HG03439 (cell line): Measurements from ENCODE around the gene PLA2G3.
A peak's percentile ranks its signal among the peaks of the same experiment; 100 is the strongest.
"Not testable (repeated sequence)": the region's sequence is repeated elsewhere in the genome, so short reads cannot be mapped to it uniquely, and the experiment has no call there.

Source experiments
- ATAC-seq: cut with Tn5 transposase; IDR thresholded peaks from one replicate; pipeline ENCODE4 v1.9.1; 2021; ENCODE audit warnings: mild to moderate bottlenecking, moderate library complexity; ENCODE audit not compliant: unreplicated experiment

Gene PLA2G3

DNA sequence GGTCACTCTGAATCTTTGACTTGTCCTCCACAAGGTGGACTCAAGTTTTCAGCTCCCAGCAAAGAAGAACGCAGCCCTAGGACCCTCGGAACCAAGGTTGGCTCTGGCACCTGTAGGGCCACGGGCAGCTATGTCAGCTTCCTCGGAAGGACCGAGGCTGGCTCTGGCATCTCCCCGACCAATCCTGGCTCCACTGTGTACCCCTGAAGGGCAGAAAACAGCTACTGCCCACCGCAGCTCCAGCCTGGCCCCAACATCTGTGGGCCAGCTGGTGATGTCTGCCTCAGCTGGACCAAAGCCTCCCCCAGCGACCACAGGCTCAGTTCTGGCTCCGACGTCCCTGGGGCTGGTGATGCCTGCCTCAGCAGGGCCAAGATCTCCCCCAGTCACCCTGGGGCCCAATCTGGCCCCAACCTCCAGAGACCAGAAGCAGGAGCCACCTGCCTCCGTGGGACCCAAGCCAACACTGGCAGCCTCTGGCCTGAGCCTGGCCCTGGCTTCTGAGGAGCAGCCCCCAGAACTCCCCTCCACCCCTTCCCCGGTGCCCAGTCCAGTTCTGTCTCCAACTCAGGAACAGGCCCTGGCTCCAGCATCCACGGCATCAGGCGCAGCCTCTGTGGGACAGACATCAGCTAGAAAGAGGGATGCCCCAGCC, 15.4 kb downstream of the PLA2G3 start:
- ATAC-seq, result no peak

DNA sequence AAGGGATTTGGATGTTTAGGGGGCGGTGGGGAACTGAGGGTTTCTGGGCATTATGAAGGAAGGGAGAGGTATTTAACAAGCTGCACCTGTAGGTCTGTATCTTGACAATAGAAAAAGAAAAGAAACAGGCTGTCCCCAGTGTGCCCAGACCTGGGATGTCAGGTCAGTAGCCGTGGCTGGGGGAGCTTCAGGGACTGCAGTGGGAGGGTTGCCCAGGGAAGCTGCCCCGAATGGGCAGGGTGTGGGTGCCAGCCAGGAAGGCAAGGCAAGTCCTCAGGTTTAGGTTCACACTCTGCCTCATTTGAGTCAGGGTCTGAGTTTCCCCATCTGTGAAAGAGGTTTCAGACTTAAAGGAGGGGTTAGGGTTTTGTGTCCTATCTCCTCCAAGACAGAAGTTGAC, 16.0 kb downstream of the PLA2G3 start:
- no peak for ATAC-seq

DNA sequence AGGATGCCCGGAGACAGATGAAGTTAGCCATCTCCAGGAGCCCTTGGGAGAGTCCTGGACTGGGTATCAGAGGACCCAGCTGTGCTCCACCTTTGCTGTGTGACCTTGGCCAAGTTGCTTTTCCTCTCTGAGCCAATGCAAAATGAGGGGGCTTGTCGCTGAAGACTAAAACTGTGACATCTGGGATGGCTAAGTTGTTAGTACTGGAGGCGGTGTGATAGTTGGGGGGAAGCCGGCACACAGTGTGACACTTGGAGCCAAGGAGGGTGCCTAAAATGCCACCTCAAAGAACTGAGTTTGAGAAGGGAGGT, 17.1 kb downstream of the PLA2G3 start:
- ATAC-seq, result no peak

DNA sequence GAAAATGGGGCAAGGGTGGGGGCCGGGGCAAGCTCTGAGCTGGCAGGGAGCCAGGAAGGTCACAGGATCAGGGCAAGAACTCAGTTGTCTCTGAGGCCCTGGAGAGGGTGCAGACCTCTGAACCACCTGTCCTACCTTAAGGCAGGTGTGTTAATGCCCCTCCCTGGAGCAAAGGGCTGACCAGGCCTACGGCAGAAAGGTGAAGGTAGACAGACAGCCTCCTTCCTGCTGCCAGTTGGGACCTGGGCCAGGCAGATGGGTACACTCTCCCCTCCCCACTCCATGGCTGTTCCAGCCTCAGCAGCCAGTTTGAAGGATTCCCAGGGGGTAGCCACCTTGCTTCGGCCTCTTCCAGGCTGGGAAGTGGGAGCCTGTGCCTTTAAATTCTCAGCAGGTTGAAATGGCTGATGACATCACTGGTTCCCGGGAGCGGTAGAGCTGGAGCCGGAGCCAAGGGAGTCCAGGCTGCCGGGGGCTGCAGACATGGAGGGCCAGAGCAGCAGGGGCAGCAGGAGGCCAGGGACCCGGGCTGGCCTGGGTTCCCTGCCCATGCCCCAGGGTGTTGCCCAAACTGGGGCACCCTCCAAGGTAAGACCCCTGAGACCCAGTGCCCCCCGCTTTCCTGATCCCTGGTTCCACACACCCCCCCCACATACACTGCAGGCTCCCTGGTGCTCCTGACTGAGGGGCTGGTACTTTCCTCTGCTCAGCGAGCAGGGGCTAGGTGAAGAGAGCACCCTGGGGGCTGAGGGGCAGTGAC, 17.6 kb downstream of the PLA2G3 start, which contains the start of gene INPP5J:
Gene INPP5J (plus strand): TSS at position 435 of the 760 bp plus-strand sequence. CDS start 49 bp downstream, at position 484.
- ATAC-seq, result no peak

DNA sequence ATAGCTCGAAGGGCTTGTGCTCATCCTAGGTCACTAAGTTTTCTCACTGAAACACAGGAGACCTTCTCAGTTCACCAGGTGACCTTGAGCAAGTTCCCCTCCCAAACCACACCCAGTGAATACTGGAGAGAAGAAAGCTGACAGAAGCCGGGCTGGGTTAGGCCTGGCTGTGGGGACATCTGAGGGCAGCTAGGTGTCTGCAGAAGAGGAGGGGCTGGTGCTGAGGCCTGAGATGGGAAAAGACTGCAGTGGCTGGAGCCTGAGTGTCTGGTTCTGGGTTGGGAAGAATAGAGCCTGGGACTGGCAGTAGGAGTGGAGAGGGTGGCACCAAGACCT, 18.1 kb downstream of the PLA2G3 start:
- no peak for ATAC-seq

DNA sequence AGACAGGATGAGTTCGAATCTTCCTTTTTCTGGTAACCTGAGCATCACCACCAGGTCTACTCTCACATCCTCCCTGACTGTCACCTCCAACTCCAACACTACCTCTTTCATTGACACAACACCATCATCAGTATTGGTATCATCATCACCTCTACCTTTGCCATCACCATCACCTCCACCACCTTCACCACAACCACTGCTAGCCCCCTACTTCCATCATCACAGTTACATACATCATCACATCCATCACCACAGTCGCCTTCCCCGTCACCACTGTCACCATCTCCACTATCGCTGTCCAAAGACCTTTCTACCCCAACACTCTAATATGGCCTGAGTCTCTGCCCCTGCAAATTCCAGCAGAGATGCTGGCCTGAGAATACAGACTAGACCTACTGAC, 18.9 kb downstream of the PLA2G3 start:
- ATAC-seq, result no peak

DNA sequence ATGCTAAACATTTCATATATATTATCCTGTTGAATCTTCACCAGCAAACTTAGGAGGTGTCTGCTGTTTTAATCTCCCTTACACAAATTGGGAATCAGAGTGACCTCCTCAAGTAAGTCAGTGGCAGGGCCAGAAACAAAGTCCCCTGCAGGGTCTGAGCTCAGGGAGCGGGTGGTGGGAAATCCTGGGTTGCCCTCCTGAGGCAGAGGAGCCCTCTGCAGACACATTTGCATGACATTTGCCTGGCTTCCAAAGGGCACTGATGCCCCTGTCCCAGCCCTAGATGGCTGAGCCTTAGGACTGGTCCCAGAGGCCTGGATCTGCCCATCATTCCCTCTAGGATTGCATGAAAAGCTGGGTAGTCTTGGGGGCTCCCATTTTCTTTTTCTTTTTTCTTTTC, 19.7 kb downstream of the PLA2G3 start:
- no peak for ATAC-seq

DNA sequence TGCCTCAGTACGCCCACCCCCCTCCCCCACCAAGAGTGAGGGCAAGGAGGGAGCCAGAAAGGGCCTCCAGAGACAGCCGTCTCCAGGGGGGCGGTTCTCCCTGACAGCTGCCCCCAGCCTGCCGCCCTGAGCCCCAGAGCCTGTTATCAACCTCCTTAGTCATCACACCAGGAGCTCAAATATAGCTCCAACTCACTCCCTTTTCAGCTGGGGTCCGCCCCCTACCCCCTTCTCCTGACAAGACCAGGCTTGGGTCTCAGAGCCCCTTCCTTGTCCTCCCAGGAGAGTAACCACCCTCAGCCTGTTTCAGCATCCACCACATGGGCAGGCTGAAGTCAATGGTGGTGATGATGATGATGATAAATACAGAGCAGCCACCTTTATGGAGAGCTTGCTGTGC, 20.1 kb downstream of the PLA2G3 start:
- no peak for ATAC-seq

DNA sequence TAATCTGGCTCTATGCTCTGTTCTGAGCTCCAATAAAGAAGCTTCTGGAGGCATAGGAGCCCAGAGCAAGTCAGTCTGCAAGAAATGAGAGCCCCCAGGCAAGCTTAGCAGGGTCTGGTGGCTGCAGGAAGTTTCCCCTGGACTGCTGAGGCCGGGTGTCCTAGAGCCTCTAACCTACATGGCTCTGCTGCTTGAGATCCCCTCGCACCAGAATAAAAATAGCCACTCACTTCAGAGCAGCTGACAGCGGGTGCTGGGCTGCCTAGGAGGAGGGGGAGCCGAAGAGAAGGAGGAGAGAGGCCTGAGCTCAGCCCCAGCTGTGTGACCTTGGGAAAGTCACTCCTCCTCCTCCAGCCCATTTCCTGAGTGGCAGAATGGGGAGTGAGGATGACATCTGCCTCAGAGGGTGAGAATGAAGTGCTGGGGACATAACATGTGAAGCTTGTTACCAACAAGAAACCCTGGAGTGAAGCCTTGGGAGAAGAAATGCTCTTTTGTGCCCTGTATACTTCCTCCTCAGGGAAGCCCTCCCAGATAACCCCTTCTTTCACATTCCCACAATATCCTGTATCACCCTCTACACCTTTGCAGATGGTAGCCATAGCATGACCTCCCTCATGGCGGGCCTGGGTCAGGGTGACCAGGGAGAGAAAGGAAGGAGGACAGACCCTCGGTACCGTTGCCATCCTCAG, 21.1 kb downstream of the PLA2G3 start:
- no peak for ATAC-seq

DNA sequence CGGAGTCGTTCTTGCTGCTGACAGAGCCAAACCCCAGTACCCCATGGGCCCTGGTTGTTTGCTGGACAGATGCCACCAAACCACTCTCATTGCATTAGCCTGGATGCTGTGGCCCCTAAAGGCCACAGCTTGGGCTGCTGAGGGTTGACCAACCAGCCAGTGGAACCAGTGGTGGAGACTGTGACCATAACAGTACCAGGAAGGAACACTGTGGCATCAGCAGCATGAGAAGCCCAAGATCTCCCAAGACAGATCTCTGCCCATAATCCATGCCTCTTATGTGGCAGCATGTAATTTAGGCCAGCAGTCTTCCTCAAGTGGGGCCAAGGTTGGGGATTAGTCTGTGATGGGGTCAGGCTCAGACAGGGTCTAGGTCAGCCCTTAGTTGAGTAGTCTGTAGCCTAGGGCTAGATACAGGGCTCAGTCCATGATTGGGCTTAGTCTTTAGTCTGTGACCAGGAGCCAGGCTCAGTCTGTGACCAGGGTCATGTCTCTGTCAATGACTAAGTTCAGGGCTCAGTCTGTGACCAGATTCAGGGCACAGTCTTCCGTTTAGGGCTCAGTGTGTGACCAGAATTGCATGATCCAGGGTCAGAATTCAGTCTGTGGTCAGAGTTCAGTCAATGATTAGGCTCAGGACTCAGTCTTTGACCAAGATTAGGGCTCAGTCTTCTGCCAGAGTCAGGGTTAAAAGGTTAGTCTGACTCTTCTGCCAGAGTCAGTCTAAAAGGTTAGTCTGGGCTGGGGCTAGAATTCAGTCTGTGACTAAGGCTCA, 22.1 kb downstream of the PLA2G3 start:
- ATAC-seq, result no peak

DNA sequence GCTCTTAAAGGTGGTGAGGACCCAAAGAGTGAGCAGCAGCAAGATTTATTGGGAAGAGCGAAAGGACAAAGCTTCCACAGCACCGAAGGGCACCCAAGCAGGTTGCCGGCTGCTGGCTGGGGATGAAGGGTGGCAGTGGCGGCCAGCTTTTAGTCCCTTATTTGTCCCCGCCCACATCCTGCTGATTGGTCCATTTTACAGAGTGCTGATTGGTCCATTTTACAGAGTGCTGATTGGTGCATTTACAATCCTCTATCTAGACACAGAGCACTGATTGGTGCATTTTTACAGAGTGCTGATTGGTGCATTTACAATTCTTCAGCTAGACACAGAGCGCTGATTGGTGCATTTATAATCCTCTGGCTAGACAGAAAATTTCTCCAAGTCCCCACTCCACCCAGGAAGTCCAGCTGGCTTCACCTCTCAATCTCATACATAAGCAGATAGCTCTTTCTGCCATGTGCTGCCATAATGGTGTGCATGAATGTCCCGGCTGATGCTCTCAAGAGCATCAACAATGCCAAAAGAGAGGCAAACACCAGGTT, 27.7 kb downstream of the PLA2G3 start:
- ATAC-seq, result not testable (repeated sequence)

DNA sequence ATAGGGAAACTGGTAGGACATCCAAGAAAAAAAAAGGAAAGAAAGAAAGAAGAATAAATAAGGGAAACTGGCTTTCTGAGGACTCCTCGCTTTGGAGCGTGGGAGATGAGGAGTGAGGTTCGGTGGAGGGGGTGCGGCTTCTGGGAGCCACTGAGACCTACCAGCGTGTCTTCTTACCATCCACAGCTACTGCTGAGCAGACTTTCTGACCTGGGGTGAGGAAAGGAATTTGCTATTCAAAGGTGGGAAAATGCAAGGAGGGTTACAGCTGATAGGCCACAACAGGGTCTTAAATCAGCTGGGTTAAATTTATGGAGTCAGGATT, 32.5 kb downstream of the PLA2G3 start:
- no peak for ATAC-seq

DNA sequence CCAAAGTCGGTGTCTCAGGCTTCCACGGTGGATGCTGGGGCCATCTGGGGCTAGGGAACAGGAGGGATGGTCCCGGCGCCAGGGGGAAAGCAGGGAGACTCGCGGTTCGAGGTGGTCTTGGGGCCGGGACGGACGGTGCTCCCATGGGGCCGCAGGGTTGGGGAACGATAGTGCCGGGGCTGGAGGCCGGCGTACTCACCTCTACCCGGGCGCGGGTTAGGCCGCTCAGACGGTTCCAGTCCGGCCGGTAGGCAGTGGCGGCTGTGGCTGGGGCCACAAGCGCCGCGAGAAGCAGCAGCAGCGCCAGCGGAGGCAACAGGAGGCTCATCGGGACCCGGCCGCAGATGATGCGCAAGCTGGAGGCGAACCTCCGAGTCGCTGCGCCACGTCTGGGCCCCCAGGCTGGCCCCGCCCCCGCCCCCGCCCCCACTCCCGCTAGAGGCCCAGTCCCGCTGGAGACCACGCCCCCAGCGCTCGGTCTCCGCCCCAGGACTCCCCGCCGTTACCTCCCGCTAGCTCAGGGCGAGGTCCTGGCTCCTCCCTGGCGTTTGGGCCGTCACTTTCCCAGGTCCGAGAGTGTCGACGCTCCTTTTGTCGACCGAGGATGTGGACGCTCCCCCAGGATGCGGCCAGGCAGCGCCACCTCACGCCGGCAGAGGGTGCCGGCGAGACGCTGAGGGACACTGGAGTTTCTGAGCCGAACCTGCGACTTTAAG, 33.0 kb downstream of the PLA2G3 start, which contains the start of gene SELENOM:
Gene SELENOM (minus strand): TSS at position 391 of the 716 bp plus-strand sequence. CDS start 63 bp downstream, at position 328.
- peak; percentile 82 for ATAC-seq

DNA sequence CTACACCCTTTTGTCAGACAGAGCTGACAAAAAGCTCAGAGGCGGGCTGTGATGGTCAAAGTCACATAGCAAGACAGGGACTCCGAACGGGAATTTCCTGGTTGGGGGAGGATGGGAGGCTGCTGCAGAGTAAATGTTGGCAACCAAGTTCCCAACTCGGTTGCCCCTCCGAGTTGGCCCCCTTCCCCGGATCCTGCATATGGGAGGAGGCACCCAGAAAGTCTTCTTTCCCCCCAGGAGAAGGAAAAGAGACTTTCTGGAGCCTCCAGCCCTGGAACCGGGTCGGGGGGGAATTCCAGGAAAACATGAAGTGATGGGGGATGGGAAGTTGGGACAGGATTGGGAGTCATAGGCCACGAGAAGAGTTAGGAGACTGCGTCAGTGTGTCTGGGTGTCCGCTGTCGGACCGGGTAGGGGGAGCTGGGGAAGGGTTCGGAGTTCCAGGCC, 33.6 kb downstream of the PLA2G3 start:
- ATAC-seq, result no peak

DNA sequence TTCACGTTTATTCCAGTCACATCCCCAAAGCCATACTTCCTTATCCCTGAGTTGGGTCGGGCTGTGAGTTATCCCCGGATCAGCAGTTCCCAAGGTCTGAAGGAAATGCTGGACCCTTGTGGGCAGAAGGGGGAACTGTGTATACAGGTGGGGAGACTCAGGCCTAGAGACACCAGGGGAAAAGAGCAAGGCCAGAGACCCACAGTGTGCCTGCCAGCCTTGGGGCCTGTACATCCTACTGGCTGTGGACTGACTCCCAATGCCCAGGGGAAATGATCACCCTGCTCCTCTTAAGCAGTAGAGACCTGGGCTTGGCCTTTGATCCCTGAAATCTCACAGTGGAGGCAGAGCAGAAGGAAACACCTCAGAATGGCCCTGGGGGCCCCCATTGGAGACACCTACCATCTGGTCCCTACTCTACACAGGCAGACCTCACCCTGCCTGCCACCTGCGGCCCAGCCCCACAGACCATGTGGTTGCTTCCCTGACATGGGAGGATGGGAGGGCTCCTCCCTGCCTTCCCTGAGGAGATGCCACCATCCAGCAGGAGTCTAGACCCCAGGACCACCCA, 34.2 kb downstream of the PLA2G3 start:
- no peak for ATAC-seq

DNA sequence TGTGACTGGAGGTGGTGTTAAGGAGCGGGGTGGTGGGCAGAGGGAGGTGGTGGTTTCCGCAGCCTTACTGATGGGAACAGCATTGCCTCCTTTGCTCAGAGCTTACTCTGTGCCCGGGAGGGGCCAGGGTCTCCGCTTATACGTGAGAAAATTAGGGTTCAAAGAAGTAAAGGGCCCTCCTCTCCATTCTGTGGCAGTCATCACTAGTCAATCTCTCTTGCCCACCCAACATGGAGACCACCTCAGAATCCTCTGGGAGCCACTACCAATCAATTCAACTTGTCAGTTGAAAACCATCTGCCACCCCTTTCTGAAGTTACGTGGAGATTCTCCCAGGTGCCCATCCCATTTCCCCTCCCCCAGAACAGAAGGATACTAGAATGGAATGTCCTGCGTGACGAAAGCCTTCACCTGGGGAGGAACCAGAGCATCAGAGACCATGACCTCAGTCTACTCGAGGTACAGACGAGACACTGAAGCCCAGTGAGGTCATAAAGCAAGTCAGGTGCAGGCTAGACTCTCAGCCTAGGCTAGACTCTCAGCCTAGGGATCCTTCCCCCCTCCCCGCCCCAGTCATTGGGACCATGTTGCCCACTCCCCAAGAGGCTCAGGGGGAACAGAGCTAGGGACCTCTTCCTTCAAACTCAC, 34.9 kb downstream of the PLA2G3 start:
- ATAC-seq, result no peak

DNA sequence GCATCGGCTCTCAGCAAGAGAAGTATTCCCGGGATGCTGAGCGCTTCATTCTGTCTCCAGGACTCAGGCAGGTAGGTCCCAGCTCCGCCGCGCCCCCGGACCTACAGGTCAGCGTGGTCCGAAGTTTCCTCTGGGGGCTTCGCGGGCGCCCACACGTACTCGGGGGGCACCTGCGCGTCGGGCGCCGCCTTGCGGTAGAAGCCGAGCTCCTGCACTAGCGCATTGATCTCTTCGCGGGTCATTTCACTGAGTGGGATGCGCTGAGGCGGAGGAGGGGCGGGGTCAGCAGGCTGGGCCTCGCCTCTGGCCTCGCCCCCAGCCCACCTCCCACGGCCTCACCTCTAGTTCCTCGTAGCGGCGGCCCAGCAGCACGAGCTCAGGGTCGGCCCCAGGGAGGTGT, 35.4 kb downstream of the PLA2G3 start:
- ATAC-seq, result no peak

DNA sequence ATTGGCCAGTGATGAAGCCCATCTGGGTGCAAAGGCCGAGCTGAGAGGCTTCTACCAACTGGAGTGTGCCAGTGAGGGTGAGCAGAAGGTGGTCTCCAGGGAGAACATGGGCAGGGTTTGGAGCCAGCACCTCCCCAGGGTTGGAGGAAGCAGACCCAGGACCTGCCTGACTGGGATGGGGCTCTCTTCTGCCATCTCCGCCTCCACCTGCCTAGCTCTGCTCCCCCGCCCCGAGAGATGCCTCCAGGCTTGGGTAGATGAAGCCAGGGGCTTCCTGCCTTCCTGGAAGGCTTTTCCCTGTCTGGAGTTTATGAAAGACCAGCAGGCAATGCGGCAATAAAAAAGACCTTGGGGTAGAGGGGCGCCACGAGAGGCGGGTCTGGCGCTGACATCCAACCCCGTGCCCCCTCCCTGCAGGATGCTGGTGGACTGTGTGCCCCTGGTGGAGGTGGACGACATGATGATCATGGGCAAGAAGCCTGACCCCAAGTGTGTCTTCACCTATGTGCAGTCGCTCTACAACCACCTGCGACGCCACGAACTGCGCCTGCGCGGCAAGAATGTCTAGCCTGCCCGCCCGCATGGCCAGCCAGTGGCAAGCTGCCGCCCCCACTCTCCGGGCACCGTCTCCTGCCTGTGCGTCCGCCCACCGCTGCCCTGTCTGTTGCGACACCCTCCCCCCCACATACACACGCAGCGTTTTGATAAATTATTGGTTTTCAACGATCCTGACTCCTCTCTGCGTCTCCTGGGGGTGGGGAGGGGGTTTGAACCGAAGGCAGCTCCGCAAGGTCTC, 36.2 kb downstream of the PLA2G3 start:
- no peak for ATAC-seq

DNA sequence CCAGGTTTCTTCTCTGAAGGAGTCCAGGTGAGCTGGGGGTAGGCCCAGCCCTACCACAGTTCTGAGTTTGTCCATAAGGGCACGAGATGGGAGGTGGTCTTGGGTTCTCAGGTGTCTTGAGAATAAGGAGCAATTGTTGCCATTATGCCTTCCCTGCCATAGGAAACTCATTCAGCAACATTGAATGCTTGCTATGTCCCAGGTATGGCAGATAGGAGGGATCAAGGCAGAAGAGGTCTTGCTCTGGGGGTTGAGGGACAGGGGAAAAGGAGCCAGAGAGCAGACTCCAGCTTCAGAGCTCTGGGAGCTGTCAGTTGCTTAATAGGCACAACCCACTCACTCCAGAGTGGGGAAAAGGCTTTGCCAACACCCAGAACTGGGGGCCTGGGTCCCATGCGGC, 37.2 kb downstream of the PLA2G3 start:
- ATAC-seq, result no peak
